Measurements from ENCODE around the gene PLD6. TPM values are rescaled to one million over a fixed set of nuclear protein-coding genes. Genes with fewer than 3 reads are reported as not detected.
A peak's percentile ranks its signal among the peaks of the same experiment; 100 is the strongest.

Gene PLD6
- total and polyA plus RNA-seq, 5 experiments from 2014 or later: 6.6 to 13.1 (median 9.8) TPM

- peaks cover 0 to 13% (median 0%) of the 10 kb centered on the region in 3 donors for H3K36me3 Mint-ChIP-seq
- H3K4me1 Mint-ChIP-seq: peaks cover 23 to 41% (median 33%) of the 10 kb centered on the region in 4 donors
- peak overlapping the region; percentile 98 to 100 (median 99) for H3K27ac Mint-ChIP-seq
- H3K27me3 Mint-ChIP-seq: no peaks in the 10 kb centered on the region
- ATAC-seq (peak; percentile 3 to 11), DNase-seq (peak in 1 of 10 donors; percentile 14)
- no peaks in the 10 kb centered on the region for H3K9me3 Mint-ChIP-seq
- POLR2A ChIA-PET: interaction anchor here (0.6 to 3.5 kb wide), 17 partner anchors 10 to 917 kb away, joined by 3 to 33 read pairs (median 3); partner anchors contain the start of genes COPS3 and PLD6
- peak overlapping the region; percentile 91 to 98 (median 96) for H3K4me3 Mint-ChIP-seq
These were observed 30.3 kb upstream of the PLD6 start for GRCh38 chr17:17236295-17237025.

- no peak for ATAC-seq
- no peaks in the 10 kb centered on the region for H3K27me3 Mint-ChIP-seq
- H3K27ac Mint-ChIP-seq: peak overlapping the region; percentile 31 to 100 (median 99)
- POLR2A ChIA-PET: interaction anchor here (0.6 to 3.5 kb wide), 8 partner anchors 8 to 94 kb away, joined by 3 to 33 read pairs (median 4); partner anchors contain the start of genes COPS3 and PLD6
- no peaks in the 10 kb centered on the region for H3K9me3 Mint-ChIP-seq
- peak in 1 of 10 donors; percentile 9 for DNase-seq
- H3K4me3 Mint-ChIP-seq: peak overlapping the region; percentile 91 to 98 (median 96)
- H3K36me3 Mint-ChIP-seq: peaks cover 0 to 22% (median 0%) of the 10 kb centered on the region in 3 donors
- peaks cover 23 to 41% (median 33%) of the 10 kb centered on the region in 4 donors for H3K4me1 Mint-ChIP-seq
These were observed 29.4 kb upstream of the PLD6 start for GRCh38 chr17:17235212-17236174.

GRCh38 chr17:17232303-17232621 is 26.1 kb upstream of the PLD6 start:
- DNase-seq (no peak), ATAC-seq (no peak)
- peaks cover 0 to 54% (median 6%) of the 10 kb centered on the region in 3 donors for H3K36me3 Mint-ChIP-seq
- H3K27ac Mint-ChIP-seq: peak overlapping the region in 1 of 10 donors; percentile 89
- H3K9me3 Mint-ChIP-seq: no peaks in the 10 kb centered on the region
- H3K27me3 Mint-ChIP-seq: no peaks in the 10 kb centered on the region
- peak overlapping the region in 1 of 10 donors; percentile 41 for H3K4me3 Mint-ChIP-seq
- peaks cover 22 to 35% (median 28%) of the 10 kb centered on the region in 4 donors for H3K4me1 Mint-ChIP-seq
- POLR2A ChIA-PET: interaction anchor here (0.6 kb wide), 1 partner anchor 43 kb away, joined by 4 read pairs; no protein-coding TSS in a partner anchor

- no peaks in the 10 kb centered on the region for H3K27me3 Mint-ChIP-seq
- H3K36me3 Mint-ChIP-seq: peaks cover 0 to 59% (median 8%) of the 10 kb centered on the region in 3 donors
- DNase-seq: no peak
- no peaks in the 10 kb centered on the region for H3K9me3 Mint-ChIP-seq
- POLR2A ChIA-PET: no interaction called here
- ATAC-seq: no peak
- H3K4me3 Mint-ChIP-seq: no peak overlapping the region
- peaks cover 19 to 35% (median 27%) of the 10 kb centered on the region in 4 donors for H3K4me1 Mint-ChIP-seq
- H3K27ac Mint-ChIP-seq: peak overlapping the region in 3 of 10 donors; percentile 2 to 89 (median 74)
These were observed 25.6 kb upstream of the PLD6 start for GRCh38 chr17:17231621-17232302.

GRCh38 chr17:17229416-17230384 is 23.6 kb upstream of the PLD6 start:
- Mint-ChIP-seq H3K4me3 (no peak overlapping the region), H3K9me3 (no peaks in the 10 kb centered on the region), H3K36me3 (peaks cover 4 to 78% (median 14%) of the 10 kb centered on the region in 3 donors), H3K27ac (peak overlapping the region in 3 of 10 donors; percentile 46 to 76 (median 48)), H3K4me1 (peaks cover 0 to 19% (median 13%) of the 10 kb centered on the region in 4 donors), H3K27me3 (no peaks in the 10 kb centered on the region)
- DNase-seq (no peak), ATAC-seq (no peak)
- POLR2A ChIA-PET: no interaction called here

GRCh38 chr17:17228521-17229279 is 22.6 kb upstream of the PLD6 start:
- ATAC-seq (no peak), DNase-seq (no peak)
- H3K27me3 Mint-ChIP-seq: no peaks in the 10 kb centered on the region
- peaks cover 4 to 87% (median 14%) of the 10 kb centered on the region in 3 donors for H3K36me3 Mint-ChIP-seq
- POLR2A ChIA-PET: no interaction called here
- H3K4me3 Mint-ChIP-seq: peak overlapping the region in 1 of 10 donors; percentile 41
- peak overlapping the region in 4 of 10 donors; percentile 32 to 76 (median 67) for H3K27ac Mint-ChIP-seq
- no peaks in the 10 kb centered on the region for H3K9me3 Mint-ChIP-seq
- peaks cover 0 to 15% (median 12%) of the 10 kb centered on the region in 4 donors for H3K4me1 Mint-ChIP-seq

- POLR2A ChIA-PET: no interaction called here
- H3K27ac Mint-ChIP-seq: peak overlapping the region in 3 of 10 donors; percentile 7 to 32 (median 13)
- H3K4me3 Mint-ChIP-seq: no peak overlapping the region
- H3K27me3 Mint-ChIP-seq: no peaks in the 10 kb centered on the region
- no peak for DNase-seq
- H3K9me3 Mint-ChIP-seq: no peaks in the 10 kb centered on the region
- no peak for ATAC-seq
- peaks cover 4 to 95% (median 14%) of the 10 kb centered on the region in 3 donors for H3K36me3 Mint-ChIP-seq
- peaks cover 0 to 15% (median 11%) of the 10 kb centered on the region in 4 donors for H3K4me1 Mint-ChIP-seq
These were observed 21.7 kb upstream of the PLD6 start for GRCh38 chr17:17227608-17228520.

- Mint-ChIP-seq H3K4me1 (peaks cover 0 to 9% (median 3%) of the 10 kb centered on the region in 4 donors), H3K27me3 (no peaks in the 10 kb centered on the region), H3K27ac (no peak overlapping the region), H3K9me3 (no peaks in the 10 kb centered on the region), H3K4me3 (no peak overlapping the region), H3K36me3 (peaks cover 4 to 94% (median 16%) of the 10 kb centered on the region in 3 donors)
- DNase-seq: no peak
- POLR2A ChIA-PET: interaction anchor here (0.9 kb wide), 1 partner anchor 12 kb away, joined by 3 read pairs; no protein-coding TSS in a partner anchor
- no peak for ATAC-seq
These were observed 20.5 kb upstream of the PLD6 start for GRCh38 chr17:17226451-17227265.

- Mint-ChIP-seq H3K27ac (no peak overlapping the region), H3K4me3 (no peak overlapping the region), H3K9me3 (no peaks in the 10 kb centered on the region), H3K4me1 (peaks cover 0 to 8% (median 2%) of the 10 kb centered on the region in 4 donors), H3K27me3 (no peaks in the 10 kb centered on the region), H3K36me3 (peaks cover 4 to 96% (median 19%) of the 10 kb centered on the region in 3 donors)
- POLR2A ChIA-PET: no interaction called here
- ATAC-seq (no peak), DNase-seq (no peak)
These were observed 19.8 kb upstream of the PLD6 start for GRCh38 chr17:17225901-17226300.

Data from naive thymus-derived CD8-positive, alpha-beta T cell (primary cell).